CD8-positive, alpha-beta memory T cell (primary cell): ENCODE data around the gene DPM2. TPM values are rescaled to one million over a fixed set of nuclear protein-coding genes. Genes with fewer than 3 reads are reported as not detected.

ENCODE experiments used
- CTCF ChIA-PET: fragments of 350-600 bp; sonication (Branson Sonifier 250); formaldehyde crosslinking; loops from one replicate; lab custom pipeline; 2021; ENCODE audit warnings: antibody characterized with exemption; lab: Charles Lee
- POLR2A ChIA-PET: fragments of 350-600 bp; sonication (Branson Sonifier 250); formaldehyde crosslinking; loops from one replicate; lab custom pipeline; 2021; ENCODE audit warnings: antibody characterized with exemption; lab: Charles Lee
- DNase-seq, 5 donors: peaks; one replicate each; pipeline versions ENCODE4 v3.0.0 to v3.0.0-alpha.2; 2020 to 2022; ENCODE audit warnings: mixed read lengths in 1 of 5
- H3K27ac ChIP-seq: one replicate; pipeline ENCODE4 v1.7.0; 2013; ENCODE audit warnings: low read depth, mild to moderate bottlenecking, low read length, moderate library complexity
- H3K27me3 ChIP-seq: 2 replicates; pipeline ENCODE4 v1.7.0; 2013; ENCODE audit warnings: low read length, mild to moderate bottlenecking; ENCODE audit not compliant: insufficient read depth, poor library complexity, severe bottlenecking
- H3K36me3 ChIP-seq: 2 replicates; pipeline ENCODE4 v1.7.0; 2013; ENCODE audit warnings: mild to moderate bottlenecking, low read length, moderate library complexity; ENCODE audit not compliant: insufficient read depth
- H3K4me1 ChIP-seq: 2 replicates; pipeline ENCODE4 v1.7.0; 2013; ENCODE audit warnings: mild to moderate bottlenecking, low read length, moderate library complexity; ENCODE audit not compliant: insufficient read depth
- H3K4me3 ChIP-seq: 2 replicates; pipeline ENCODE4 v1.7.0; 2013; ENCODE audit warnings: mild to moderate bottlenecking, low read length
- H3K9me3 ChIP-seq: 2 replicates; pipeline ENCODE4 v1.7.0; 2013; ENCODE audit warnings: mild to moderate bottlenecking, low read length
- H3K27ac Mint-ChIP-seq, 8 donors: one replicate each; pipeline ENCODE4 v1.8.0; 2020 to 2021; ENCODE audit warnings: mixed read lengths in 8 of 8, mild to moderate bottlenecking in 6 of 8, inconsistent platforms in 3 of 8, moderate library complexity in 3 of 8
- H3K27me3 Mint-ChIP-seq, 2 donors: one replicate each; pipeline ENCODE4 v1.8.0; 2020 to 2021; ENCODE audit warnings: mixed read lengths in 2 of 2, mild to moderate bottlenecking in 1 of 2, moderate library complexity in 1 of 2
- H3K36me3 Mint-ChIP-seq, 3 donors: one replicate each; pipeline ENCODE4 v1.8.0; 2020 to 2021; ENCODE audit warnings: mixed read lengths in 3 of 3, inconsistent platforms in 1 of 3, mild to moderate bottlenecking in 1 of 3
- H3K4me1 Mint-ChIP-seq, 3 donors: one replicate each; pipeline ENCODE4 v1.8.0; 2020 to 2021; ENCODE audit warnings: mixed read lengths in 3 of 3, inconsistent platforms in 1 of 3, mild to moderate bottlenecking in 1 of 3
- H3K4me3 Mint-ChIP-seq, 7 donors: one replicate each; pipeline ENCODE4 v1.8.0; 2020 to 2021; ENCODE audit warnings: mixed read lengths in 7 of 7, mild to moderate bottlenecking in 6 of 7, moderate library complexity in 4 of 7, inconsistent platforms in 2 of 7
- H3K9me3 Mint-ChIP-seq, 5 donors: one replicate each; pipeline ENCODE4 v1.8.0; 2020 to 2022; ENCODE audit warnings: mixed read lengths in 5 of 5, mild to moderate bottlenecking in 3 of 5, moderate library complexity in 2 of 5, inconsistent platforms in 1 of 5
- polyA plus RNA-seq: library from polyadenylated mRNA; unstranded; fragments of 300-500 nt; fragmentation: Illumina TruSeq; gene quantifications from one replicate; pipeline ENCODE4 v1.2.3, GENCODE V29; 2021
- total RNA-seq, 2 experiments: library from RNA; stranded (reverse); gene quantifications; one replicate each; pipeline ENCODE4 v1.2.3, GENCODE V29; 2021

DPM2 gene
- total and polyA plus RNA-seq, 3 experiments from 2014 or later = 52.2 to 75.5 (median 73.8) TPM

DNA sequence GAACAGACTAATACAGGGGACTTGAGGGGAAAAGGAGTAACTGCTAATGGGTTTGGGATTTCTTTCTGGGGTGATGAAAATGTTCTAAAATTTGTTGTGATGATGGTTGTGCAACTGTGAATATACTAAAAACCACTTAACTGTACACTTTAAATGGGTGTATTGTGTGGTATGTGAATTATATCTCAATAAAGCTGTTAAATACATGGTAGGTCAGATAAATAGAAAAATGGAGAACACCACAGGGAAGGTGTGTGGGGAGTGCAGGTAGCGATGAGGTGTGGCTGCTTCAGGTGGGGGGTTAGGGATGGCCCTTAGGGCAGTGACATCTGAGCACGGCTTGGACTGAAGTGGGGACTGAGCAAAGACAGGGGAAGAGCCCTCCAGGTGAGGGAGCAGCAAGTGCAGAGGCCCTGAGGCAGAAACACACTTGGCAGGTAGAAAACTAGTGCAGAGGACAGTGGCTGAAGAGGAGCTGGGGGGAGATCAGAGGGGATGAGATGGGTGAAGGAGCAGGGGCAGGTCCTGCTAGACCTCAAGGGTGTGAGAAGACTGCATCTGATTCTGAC, 22.3 kb upstream of the DPM2 start:
- H3K4me1 ChIP-seq = peaks cover 100% of the 10 kb centered on the region
- H3K27ac Mint-ChIP-seq = peak overlapping the region; percentile 52 to 94 (median 84)
- ChIA-PET POLR2A (no interaction called here), CTCF (interaction anchor here (0.9 to 27.7 kb wide), 3 partner anchors 17 to 71 kb away, joined by 3 to 485 read pairs (median 13); no protein-coding TSS in a partner anchor)
- peak overlapping the region in 6 of 7 donors; percentile 4 to 56 (median 37) for H3K4me3 Mint-ChIP-seq
- DNase-seq = no peak
- H3K4me1 Mint-ChIP-seq = peaks cover 83 to 96% (median 94%) of the 10 kb centered on the region in 3 donors
- no peaks in the 10 kb centered on the region for H3K9me3 Mint-ChIP-seq
- H3K9me3 ChIP-seq = no peaks in the 10 kb centered on the region
- H3K27me3 Mint-ChIP-seq = no peaks in the 10 kb centered on the region
- no peak overlapping the region for H3K4me3 ChIP-seq
- no peaks in the 10 kb centered on the region for H3K27me3 ChIP-seq
- H3K36me3 ChIP-seq = no peaks in the 10 kb centered on the region
- H3K27ac ChIP-seq = peak overlapping the region; percentile 4
- H3K36me3 Mint-ChIP-seq = peaks cover 0 to 64% (median 8%) of the 10 kb centered on the region in 3 donors

GRCh38 chr9:127959398-127959797, 21.7 kb upstream of the DPM2 start:
- Histone ChIP-seq H3K9me3 (no peaks in the 10 kb centered on the region), H3K4me3 (no peak overlapping the region), H3K27me3 (no peaks in the 10 kb centered on the region), H3K27ac (no peak overlapping the region), H3K4me1 (peaks cover 100% of the 10 kb centered on the region), H3K36me3 (no peaks in the 10 kb centered on the region)
- no peak for DNase-seq
- Mint-ChIP-seq H3K4me3 (peak overlapping the region in 4 of 7 donors; percentile 4 to 56 (median 42)), H3K27ac (peak overlapping the region; percentile 0 to 89 (median 82)), H3K27me3 (no peaks in the 10 kb centered on the region), H3K4me1 (peaks cover 86 to 97% (median 96%) of the 10 kb centered on the region in 3 donors), H3K36me3 (peaks cover 0 to 61% (median 8%) of the 10 kb centered on the region in 3 donors), H3K9me3 (no peaks in the 10 kb centered on the region)
- ChIA-PET POLR2A (no interaction called here), CTCF (interaction anchor here (3.1 to 27.7 kb wide), 2 partner anchors 16 to 72 kb away, joined by 13 to 485 read pairs; no protein-coding TSS in a partner anchor)

DNA sequence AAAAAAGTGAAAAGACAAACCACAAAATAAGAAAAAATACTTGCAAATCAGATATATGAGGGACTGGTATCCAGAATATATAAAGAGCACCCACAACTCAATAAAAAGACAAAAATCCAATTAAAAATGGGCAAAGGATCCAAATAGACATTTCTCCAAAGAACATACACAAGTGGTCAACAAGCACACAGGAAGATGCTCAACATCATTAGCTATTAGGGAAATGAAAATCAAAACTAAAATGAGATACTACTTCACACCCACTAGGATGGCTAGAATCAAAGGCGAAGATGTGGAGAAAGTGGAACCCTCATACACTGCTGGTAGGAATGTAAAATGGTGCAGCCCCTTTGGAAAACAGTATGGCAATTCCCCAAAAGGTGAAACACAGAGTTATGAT, 21.1 kb upstream of the DPM2 start:
- no peak overlapping the region for H3K4me3 ChIP-seq
- H3K4me1 ChIP-seq = peaks cover 100% of the 10 kb centered on the region
- peak overlapping the region; percentile 15 to 89 (median 80) for H3K27ac Mint-ChIP-seq
- POLR2A ChIA-PET = interaction anchor here (0.7 kb wide), 1 partner anchor 16 kb away, joined by 3 read pairs; no protein-coding TSS in a partner anchor
- peaks cover 0 to 64% (median 8%) of the 10 kb centered on the region in 3 donors for H3K36me3 Mint-ChIP-seq
- no peak overlapping the region for H3K27ac ChIP-seq
- H3K27me3 Mint-ChIP-seq = no peaks in the 10 kb centered on the region
- DNase-seq = no peak
- no peaks in the 10 kb centered on the region for H3K9me3 ChIP-seq
- peaks cover 85 to 97% (median 96%) of the 10 kb centered on the region in 3 donors for H3K4me1 Mint-ChIP-seq
- H3K36me3 ChIP-seq = no peaks in the 10 kb centered on the region
- no peaks in the 10 kb centered on the region for H3K9me3 Mint-ChIP-seq
- CTCF ChIA-PET = interaction anchor here (3.1 to 27.7 kb wide), 2 partner anchors 15 to 72 kb away, joined by 13 to 485 read pairs; no protein-coding TSS in a partner anchor
- H3K4me3 Mint-ChIP-seq = peak overlapping the region in 3 of 7 donors; percentile 3 to 56 (median 4)
- no peaks in the 10 kb centered on the region for H3K27me3 ChIP-seq

DNA sequence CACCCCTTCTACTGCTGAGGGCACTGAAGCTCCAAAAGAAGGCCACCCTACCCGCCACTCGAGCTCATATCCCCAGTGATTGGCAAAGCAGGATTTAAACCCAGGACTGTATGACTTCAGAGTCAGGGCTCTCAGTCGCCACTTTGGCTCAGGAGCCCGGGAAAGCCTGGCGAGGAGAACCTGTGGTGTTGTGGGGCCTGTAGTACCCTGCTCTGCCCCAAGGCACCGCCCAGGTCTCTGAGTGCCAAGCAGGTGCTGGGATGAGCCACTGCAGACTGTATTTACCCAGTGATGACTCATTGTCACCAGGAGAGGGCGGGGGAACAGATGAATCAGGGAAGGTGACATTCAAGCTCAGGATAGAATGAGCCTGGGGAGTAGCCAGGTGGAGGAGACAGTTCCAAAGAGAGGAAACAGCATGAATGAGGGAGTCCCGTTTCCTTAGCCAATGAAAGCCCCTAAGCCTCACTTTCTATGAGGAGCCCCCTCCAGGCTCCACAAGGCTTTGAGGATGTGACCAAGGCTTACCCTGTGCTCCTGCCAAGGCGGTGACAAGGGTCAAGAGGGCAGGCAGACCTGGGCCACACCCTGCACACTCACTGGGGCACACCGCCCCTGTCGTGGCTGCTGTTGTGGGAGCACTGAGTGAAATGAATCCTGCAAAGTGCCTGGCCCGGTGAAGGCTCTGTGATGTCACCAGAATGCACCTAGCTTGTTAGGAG, 17.8 kb upstream of the DPM2 start:
- DNase-seq = peak; percentile 63 to 87 (median 64)
- H3K27ac Mint-ChIP-seq = peak overlapping the region; percentile 28 to 89 (median 76)
- peaks cover 0 to 58% (median 4%) of the 10 kb centered on the region in 3 donors for H3K36me3 Mint-ChIP-seq
- H3K4me1 Mint-ChIP-seq = peaks cover 72 to 92% (median 82%) of the 10 kb centered on the region in 3 donors
- peaks cover 11% of the 10 kb centered on the region for H3K36me3 ChIP-seq
- CTCF ChIA-PET = interaction anchor here (0.8 to 27.7 kb wide), 19 partner anchors 13 to 162 kb away, joined by 3 to 485 read pairs (median 6); partner anchors contain the start of genes EEIG1, NAIF1 and PIP5KL1
- POLR2A ChIA-PET = interaction anchor here (0.6 to 2.0 kb wide), 8 partner anchors 11 to 80 kb away, joined by 3 to 13 read pairs (median 4); partner anchors contain the start of gene EEIG1
- H3K27me3 Mint-ChIP-seq = no peaks in the 10 kb centered on the region
- peak overlapping the region; percentile 42 for H3K4me3 ChIP-seq
- H3K9me3 ChIP-seq = no peaks in the 10 kb centered on the region
- H3K9me3 Mint-ChIP-seq = no peaks in the 10 kb centered on the region
- H3K27me3 ChIP-seq = no peaks in the 10 kb centered on the region
- no peak overlapping the region for H3K27ac ChIP-seq
- H3K4me1 ChIP-seq = peaks cover 97% of the 10 kb centered on the region
- peak overlapping the region; percentile 1 to 71 (median 57) for H3K4me3 Mint-ChIP-seq

DNA sequence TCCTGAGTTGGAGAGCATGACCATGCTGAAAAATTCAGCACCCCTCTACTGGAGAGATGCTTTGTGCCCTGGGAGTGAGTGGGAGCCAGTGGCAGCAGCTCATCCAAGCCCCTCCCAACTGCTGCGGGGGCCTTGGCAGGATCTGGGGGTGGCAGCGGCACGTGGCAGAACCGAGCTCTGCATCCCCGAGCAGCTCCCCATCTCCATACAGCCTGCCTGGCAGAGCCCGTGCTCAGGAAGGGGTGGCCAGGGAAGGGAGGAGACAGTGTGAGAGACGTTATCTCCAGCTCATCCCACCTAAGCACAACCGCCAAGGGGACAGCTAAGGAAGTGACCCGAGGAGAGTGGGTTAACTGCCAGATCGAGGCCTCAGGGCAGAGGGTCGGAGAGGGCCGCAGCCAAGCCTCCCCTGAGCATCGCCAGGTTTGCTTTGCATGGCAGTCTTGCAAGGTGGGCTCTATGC, 17.2 kb upstream of the DPM2 start:
- Histone ChIP-seq H3K9me3 (no peaks in the 10 kb centered on the region), H3K4me1 (peaks cover 97% of the 10 kb centered on the region), H3K27ac (no peak overlapping the region), H3K4me3 (peak overlapping the region; percentile 33), H3K27me3 (no peaks in the 10 kb centered on the region), H3K36me3 (peaks cover 16% of the 10 kb centered on the region)
- ChIA-PET POLR2A (interaction anchor here (0.6 to 2.0 kb wide), 10 partner anchors 16 to 559 kb away, joined by 3 to 13 read pairs (median 5); partner anchors contain the start of gene EEIG1), CTCF (interaction anchor here (0.8 to 27.7 kb wide), 19 partner anchors 9 to 167 kb away, joined by 3 to 485 read pairs (median 6); partner anchors contain the start of genes EEIG1, NAIF1 and PIP5KL1)
- Mint-ChIP-seq H3K27me3 (no peaks in the 10 kb centered on the region), H3K27ac (peak overlapping the region; percentile 28 to 89 (median 80)), H3K9me3 (no peaks in the 10 kb centered on the region), H3K4me1 (peaks cover 70 to 92% (median 82%) of the 10 kb centered on the region in 3 donors), H3K4me3 (peak overlapping the region in 5 of 7 donors; percentile 35 to 67 (median 52)), H3K36me3 (peaks cover 0 to 58% (median 4%) of the 10 kb centered on the region in 3 donors)
- DNase-seq = no peak

- CTCF ChIA-PET = interaction anchor here (0.9 to 27.7 kb wide), 10 partner anchors 8 to 168 kb away, joined by 3 to 485 read pairs (median 12); partner anchors contain the start of genes EEIG1 and NAIF1
- Histone ChIP-seq H3K9me3 (no peaks in the 10 kb centered on the region), H3K36me3 (peaks cover 23% of the 10 kb centered on the region), H3K4me3 (no peak overlapping the region), H3K4me1 (peaks cover 95% of the 10 kb centered on the region), H3K27me3 (no peaks in the 10 kb centered on the region), H3K27ac (no peak overlapping the region)
- no peaks in the 10 kb centered on the region for H3K27me3 Mint-ChIP-seq
- POLR2A ChIA-PET = interaction anchor here (0.5 to 0.9 kb wide), 3 partner anchors 10 to 560 kb away, joined by 4 to 6 read pairs (median 4); no protein-coding TSS in a partner anchor
- H3K9me3 Mint-ChIP-seq = no peaks in the 10 kb centered on the region
- peak overlapping the region; percentile 65 to 92 (median 77) for H3K27ac Mint-ChIP-seq
- peak overlapping the region in 4 of 7 donors; percentile 20 to 77 (median 50) for H3K4me3 Mint-ChIP-seq
- H3K36me3 Mint-ChIP-seq = peaks cover 0 to 55% (median 4%) of the 10 kb centered on the region in 3 donors
- peaks cover 62 to 88% (median 73%) of the 10 kb centered on the region in 3 donors for H3K4me1 Mint-ChIP-seq
- no peak for DNase-seq
Observed at GRCh38 chr9:127953768-127954505, 16.3 kb upstream of the DPM2 start.

DNA sequence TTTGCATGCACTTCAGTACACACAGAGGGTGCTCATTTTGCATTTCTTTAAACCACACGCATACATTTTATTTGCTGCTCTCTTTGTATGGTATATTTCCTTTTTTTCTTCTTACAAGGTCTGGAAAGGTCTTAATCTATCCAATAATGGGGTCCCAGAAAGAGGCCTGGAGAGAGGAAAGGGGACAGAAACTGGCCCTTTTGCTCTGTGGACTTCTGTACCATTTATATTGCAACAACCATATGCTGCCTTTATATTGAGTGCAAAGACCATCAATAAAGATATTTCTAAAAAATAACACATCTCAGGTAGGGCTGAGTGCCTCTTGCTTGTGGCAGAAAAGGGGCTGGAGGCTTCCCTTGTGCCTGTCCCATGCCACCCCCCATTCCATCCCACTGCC, 15.5 kb upstream of the DPM2 start:
- Mint-ChIP-seq H3K4me1 (peaks cover 59 to 86% (median 69%) of the 10 kb centered on the region in 3 donors), H3K36me3 (peaks cover 0 to 59% (median 7%) of the 10 kb centered on the region in 3 donors), H3K27me3 (no peaks in the 10 kb centered on the region), H3K27ac (peak overlapping the region; percentile 7 to 92 (median 68)), H3K4me3 (peak overlapping the region in 2 of 7 donors; percentile 19 to 20), H3K9me3 (no peaks in the 10 kb centered on the region)
- H3K36me3 ChIP-seq = peaks cover 29% of the 10 kb centered on the region
- H3K27me3 ChIP-seq = no peaks in the 10 kb centered on the region
- ChIA-PET POLR2A (no interaction called here), CTCF (interaction anchor here (1.2 to 27.7 kb wide), 6 partner anchors 11 to 164 kb away, joined by 3 to 485 read pairs (median 45); partner anchors contain the start of gene EEIG1)
- no peak overlapping the region for H3K27ac ChIP-seq
- peaks cover 93% of the 10 kb centered on the region for H3K4me1 ChIP-seq
- H3K4me3 ChIP-seq = no peak overlapping the region
- DNase-seq = no peak
- no peaks in the 10 kb centered on the region for H3K9me3 ChIP-seq
